A673 (cell line): ENCODE data around the gene ZDHHC11B.
"Not testable (repeated sequence)": the region's sequence is repeated elsewhere in the genome, so short reads cannot be mapped to it uniquely, and the experiment has no call there.

Experiments
- EZH2 ChIP-seq: fragments of 200-600 bp; sonication (generic); IDR thresholded peaks from 2 replicates; pipeline ENCODE4 v1.6.1; 2017; ENCODE audit warnings: borderline replicate concordance, low read depth, mild to moderate bottlenecking, mixed read lengths, antibody characterized with exemption, low read length; ENCODE audit not compliant: poor library complexity, severe bottlenecking
- TF ChIP-seq, protein P1 (sequence below): fragments of 300-800, 200-600 bp; sonication (generic); conservative IDR thresholded peaks from 2 replicates; pipeline ENCODE4 v1.5.1; 2017; ENCODE audit warnings: low read depth, mild to moderate bottlenecking, antibody characterized with exemption, low read length, moderate library complexity, mixed read lengths

DNA sequence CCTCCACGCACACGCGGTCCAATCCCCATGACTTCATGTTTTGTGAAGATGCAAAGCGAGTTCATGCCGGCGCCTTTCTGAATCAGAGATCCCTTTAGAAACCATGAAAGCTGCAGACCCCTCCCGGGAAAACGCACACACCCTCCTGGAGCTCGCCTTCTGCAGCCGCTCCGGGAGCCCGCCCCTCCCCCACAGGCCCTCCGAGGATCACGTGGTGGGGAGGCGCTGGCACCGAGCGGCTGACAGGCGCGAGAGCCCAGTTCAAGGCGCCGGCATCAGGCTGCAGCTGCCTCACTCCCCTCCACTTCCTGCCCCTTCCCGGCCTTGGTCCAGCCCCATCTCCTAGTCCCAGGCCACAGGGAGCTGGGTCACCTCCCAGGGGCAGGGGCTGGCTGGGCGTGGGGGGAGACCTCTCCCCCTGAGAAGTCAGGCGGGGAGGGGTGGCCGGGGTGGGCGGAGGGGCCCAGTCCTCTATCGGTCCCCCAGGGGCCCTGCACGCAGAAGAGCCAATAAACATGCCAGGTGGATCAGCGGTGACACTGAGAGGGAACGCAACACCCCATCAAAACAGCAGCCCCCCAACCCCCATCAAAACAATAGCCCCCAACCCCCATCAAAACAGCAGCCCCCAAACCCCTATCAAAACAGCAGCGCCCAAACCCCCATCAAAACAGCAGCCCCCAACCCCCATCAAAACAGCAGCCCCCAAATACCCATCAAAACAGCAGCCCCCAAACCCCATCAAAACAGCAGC is 1.3 kb downstream of the ZDHHC11B start:
- TF ChIP-seq, protein P1, sequence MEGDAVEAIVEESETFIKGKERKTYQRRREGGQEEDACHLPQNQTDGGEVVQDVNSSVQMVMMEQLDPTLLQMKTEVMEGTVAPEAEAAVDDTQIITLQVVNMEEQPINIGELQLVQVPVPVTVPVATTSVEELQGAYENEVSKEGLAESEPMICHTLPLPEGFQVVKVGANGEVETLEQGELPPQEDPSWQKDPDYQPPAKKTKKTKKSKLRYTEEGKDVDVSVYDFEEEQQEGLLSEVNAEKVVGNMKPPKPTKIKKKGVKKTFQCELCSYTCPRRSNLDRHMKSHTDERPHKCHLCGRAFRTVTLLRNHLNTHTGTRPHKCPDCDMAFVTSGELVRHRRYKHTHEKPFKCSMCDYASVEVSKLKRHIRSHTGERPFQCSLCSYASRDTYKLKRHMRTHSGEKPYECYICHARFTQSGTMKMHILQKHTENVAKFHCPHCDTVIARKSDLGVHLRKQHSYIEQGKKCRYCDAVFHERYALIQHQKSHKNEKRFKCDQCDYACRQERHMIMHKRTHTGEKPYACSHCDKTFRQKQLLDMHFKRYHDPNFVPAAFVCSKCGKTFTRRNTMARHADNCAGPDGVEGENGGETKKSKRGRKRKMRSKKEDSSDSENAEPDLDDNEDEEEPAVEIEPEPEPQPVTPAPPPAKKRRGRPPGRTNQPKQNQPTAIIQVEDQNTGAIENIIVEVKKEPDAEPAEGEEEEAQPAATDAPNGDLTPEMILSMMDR = not testable (repeated sequence)
- not testable (repeated sequence) for TF ChIP-seq EZH2
